HG03196 (cell line): ENCODE measurements around the gene ACTG1.

Source experiments
- ATAC-seq: cut with Tn5 transposase; IDR thresholded peaks from one replicate; pipeline ENCODE4 v1.9.1; 2021; ENCODE audit not compliant: unreplicated experiment

ACTG1 gene

GRCh38 chr17:81499601-81499970, 13.0 kb downstream of the ACTG1 start:
- ATAC-seq, result no peak

DNA sequence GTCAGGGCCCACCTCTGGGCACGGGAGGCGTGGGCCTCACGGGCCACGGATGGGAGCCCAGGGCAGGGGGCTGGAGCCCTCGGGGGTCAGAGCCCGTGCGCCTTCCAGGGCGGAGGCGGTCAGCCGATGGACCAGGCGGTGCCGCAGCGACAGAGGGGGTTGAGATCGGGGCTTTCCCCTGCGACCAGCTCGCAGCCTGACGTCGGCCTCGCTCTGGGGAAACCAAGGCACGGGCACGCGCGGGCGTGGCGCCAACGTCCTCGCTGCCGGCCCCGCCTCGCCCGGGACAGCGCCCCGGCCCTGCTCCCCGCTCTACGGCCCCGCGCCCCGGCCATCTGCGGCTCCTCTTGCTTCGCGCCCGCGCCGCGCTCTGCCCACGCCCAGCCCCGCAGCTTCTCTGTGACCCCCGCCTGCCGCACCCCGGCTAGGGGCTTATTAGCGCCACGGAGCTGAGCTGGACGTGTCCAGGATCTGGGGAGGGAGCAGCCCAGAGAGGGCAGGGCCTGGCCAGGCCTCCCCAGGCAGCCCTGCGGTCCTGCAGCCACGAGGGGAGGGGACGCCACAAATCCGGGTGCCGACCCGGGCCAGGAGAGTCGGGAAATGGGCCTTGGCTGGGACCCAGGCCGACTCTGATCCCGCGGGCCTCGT, 13.5 kb downstream of the ACTG1 start:
- ATAC-seq, result no peak

GRCh38 chr17:81494626-81495377, 17.8 kb downstream of the ACTG1 start:
- ATAC-seq, result no peak

- no peak for ATAC-seq
These were observed 19.2 kb downstream of the ACTG1 start for GRCh38 chr17:81493198-81494038.

DNA sequence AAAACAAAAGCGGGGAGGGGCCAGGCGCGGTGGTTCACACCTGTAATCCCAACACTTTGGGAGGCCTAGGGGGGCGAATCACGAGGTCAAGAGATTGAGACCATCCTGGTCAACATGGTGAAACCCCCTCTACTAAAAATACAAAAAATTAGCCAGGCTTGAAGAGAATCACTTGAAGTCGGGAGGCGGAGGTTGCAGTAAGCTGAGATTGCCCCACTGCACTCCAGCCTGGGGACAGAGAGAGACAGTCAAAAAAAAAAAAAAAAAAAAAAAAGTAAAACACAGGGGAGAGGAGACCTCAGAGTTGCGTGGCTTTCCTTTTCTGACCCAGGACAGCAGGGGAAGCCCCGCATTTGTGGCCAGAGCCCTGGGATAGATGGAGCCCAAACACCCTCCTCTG, 19.9 kb downstream of the ACTG1 start:
- no peak for ATAC-seq

GRCh38 chr17:81492202-81492601, 20.4 kb downstream of the ACTG1 start:
- no peak for ATAC-seq

DNA sequence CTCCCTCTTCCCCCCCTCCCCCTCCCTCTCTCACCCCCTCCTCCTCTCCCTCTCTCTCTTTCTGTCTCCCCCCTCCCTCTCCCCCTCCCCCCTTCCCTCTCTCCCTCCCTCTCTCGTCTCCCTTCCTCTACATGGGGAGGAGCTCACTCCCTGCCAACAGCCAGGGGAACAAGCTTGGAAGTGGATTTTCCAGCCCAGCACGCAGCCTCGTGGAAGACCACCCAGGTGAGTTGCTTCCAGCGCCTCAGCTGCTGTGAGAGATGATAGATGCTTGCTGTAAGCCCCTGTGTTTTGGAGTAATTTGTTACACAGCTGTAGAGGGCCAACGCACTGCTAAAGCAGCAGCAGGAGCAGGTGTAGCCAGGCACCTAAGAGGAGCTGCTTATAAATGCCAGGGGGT, 20.8 kb downstream of the ACTG1 start:
- no peak for ATAC-seq

GRCh38 chr17:81491181-81491581, 21.4 kb downstream of the ACTG1 start:
- ATAC-seq, result no peak

DNA sequence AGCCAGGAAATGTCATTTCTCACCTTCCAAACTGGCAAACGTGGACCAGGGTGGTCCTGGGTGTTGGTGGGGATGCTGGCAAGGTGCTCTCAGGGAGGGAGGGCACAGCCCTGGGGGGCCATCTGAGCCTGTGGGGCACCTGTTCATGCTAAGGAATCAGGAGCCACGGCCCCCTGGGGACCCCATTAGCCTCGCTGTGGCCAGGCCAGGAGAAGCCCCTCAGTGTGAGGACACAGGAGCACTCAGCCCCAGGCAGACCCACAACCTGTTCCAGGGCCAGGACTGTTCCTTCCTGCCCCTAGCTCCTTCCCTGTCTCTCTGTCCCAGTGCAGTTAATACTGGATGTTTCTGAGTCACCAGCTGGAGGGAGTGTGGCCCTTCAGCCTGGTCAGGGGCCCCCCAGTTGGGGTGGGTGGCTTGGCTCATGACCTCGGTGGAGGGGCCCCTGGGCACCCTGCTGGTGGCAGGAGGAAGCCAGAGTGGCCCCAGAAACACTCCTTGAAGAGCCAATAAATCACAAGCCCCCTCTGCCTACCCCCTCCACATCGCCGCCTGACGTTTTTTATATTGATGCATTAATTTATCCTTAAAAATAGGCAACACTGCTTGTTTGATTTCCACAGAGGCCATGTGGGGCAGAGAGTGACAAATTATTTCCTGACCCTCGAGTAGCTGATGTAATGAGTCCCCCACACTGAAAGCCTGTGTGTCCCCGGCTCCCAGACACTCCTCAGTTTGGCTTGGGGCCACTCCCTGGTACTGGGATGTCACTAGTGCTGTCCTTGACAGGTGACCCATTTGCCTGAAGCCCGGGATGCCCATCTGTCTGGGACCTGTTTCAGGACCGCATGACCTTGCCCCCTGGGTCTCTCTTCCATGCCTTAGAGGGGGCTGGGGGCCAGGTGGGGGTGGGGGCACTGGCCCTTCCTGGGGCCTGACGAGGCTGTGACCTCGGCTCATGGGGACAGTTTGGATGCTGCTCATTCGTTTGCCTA, 22.3 kb downstream of the ACTG1 start:
- no peak for ATAC-seq

- no peak for ATAC-seq
These were observed 23.3 kb downstream of the ACTG1 start for GRCh38 chr17:81489012-81489997.

DNA sequence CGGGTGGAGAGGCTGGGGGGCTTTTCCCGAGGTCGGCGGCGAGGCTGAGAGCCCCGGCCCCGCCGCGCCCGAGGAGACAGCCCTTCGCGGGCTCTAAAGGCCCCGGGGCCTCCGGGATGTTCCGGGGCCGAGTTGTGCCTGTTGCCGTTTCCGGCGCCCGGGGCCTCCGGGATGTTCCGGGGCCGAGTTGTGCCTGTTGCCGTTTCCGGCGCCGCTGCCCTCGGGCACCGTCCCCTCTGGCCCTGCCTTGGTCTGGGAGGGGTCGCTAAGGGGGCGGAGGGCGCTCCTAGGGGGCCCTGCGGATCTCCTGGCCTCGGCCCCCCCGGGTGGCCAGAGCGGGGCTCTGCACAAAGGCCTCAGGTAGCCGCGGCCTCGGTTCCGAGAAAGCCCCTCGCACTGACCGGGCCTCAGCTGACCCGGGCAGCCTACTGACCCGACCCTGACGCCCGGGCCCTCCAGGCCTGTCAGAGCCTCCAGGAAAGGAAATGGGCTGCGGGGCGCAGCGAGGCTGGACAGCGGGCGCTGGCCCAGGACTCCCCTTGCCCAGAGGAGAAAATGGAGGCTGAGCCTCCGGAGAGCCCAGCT, 24.2 kb downstream of the ACTG1 start:
- ATAC-seq, result no peak

DNA sequence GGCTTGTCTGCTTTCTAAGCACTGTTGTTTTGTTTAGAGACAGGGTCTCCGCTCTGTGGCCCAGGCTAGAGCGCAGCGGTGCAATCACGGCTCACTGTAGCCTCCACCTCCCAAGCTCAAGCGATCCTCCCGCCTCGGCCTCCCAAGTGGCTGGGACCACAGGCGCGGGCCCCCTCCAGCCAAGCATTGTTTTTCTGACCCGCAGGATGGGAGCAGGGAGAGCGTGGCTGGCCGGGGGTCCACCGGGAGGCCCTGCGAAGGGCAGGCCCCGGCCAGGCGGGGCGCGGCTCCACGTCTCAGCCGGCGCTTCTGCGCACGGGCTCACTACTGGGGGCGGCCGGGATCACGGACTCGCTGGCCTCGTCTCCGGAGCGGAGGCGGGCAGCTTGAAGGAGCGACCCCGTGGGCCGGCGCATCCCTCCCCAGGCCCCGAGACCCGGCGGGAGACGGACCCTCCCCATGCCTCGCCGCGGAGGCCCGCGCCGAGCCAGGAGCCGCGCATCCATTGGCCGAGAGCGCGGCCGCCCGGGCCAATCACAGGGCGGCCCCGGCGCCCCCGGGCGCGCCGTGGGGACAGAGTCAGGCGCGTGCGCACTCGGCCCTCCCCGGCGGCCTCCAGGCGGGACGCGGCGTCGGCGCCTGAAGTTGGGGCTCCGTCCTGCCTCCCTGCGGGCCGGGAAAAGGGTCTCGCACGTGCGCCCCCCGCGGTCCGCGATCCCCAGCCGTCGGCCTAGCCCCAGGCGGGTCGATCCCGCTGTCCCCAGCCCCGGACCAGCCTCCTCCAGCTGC, 24.9 kb downstream of the ACTG1 start:
- peak; percentile 40 for ATAC-seq

GRCh38 chr17:81487089-81487486, 25.5 kb downstream of the ACTG1 start:
- no peak for ATAC-seq

DNA sequence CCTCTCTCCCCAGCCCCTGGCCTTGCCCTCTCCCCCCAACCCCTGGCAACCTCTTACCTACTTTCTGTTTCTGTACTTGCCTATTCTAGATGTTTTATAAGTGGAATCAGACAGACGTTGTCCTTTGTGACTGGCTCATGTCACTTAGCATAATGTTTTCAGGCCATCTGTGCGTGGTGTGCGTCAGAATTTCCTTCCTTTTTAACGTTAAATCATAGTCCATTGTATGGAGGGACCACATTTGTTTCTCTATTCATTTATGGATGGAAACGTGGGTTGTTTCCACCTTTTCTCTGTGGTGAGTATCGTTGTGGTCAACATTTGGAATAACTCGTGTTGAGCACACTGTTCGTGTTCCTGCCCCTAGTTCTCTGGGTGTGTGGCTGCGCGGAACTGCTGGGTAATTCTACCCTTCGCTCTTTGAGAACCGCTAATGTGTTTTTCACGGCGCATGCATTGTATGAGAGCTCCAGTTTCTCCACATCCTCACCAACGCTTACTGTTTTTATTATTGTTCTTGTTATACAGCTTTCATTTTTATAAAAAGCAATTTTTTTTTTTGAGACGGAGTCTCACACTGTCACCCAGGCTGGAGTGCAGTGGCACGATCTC, 26.3 kb downstream of the ACTG1 start:
- ATAC-seq, result no peak

DNA sequence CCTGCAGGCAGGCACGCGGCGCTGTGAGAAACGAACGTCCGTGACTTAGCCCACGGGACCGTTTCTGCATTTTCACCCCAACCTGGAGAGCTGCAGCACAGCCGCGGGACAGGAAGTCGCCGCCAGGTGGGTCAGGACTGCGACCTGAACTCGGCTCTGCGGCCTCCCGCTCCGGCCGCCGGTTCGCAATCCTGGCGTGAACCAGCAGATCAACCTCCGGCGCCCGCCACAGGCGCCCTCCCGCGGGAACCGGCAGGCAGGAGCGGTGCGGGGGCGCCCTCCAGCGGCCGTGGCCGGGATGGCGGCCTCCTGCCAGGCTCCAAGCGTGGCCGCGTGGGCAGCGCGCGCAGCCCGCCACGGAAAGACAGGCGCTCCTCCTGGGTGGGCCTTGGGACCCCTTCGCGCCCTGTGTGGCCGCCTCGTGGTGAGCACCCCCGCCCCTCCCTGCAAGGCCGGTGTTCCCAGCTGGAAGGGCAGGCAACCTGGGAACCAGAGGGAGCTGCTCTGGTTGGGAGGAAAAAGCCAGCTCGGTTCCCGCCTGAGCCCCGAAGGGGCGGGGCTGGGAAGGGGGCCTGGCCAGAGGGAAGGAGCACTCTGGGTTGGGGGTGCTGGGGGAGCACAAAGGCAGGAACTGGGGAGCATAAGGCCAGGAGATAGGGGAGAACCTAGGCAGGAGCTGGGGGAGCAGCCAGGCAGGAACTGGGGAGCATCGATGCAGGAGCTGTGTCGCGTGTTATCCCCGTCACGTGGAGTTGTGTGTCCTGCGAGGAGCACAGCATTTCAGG, 28.2 kb downstream of the ACTG1 start:
- ATAC-seq, result peak; percentile 49

DNA sequence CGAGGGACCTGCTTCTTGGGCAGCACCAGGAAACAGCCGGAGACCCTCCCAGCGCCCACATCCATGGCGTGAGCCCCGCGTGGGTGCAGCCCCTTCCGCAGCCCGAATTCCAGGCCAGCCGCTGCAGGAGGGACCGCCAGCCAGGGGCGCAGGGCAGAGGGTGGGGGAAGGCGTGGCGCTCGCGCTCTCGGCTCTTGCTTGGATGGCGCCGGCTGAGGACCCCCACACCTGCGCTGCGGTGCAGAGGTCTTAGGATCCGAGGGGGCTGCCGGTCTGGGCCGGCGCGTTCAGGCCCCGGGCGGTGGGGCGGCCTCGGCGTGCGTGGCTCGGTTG, 28.8 kb downstream of the ACTG1 start:
- no peak for ATAC-seq
